GM18498 (cell line): Measurements from ENCODE around the gene KLHL9.
"Not testable (repeated sequence)": the region's sequence is repeated elsewhere in the genome, so short reads cannot be mapped to it uniquely, and the experiment has no call there.

Experiments used
- ATAC-seq: cut with Tn5 transposase; IDR thresholded peaks from one replicate; pipeline ENCODE4 v1.9.1; 2021; ENCODE audit warnings: mild to moderate bottlenecking, moderate library complexity; ENCODE audit not compliant: unreplicated experiment

The KLHL9 gene

DNA sequence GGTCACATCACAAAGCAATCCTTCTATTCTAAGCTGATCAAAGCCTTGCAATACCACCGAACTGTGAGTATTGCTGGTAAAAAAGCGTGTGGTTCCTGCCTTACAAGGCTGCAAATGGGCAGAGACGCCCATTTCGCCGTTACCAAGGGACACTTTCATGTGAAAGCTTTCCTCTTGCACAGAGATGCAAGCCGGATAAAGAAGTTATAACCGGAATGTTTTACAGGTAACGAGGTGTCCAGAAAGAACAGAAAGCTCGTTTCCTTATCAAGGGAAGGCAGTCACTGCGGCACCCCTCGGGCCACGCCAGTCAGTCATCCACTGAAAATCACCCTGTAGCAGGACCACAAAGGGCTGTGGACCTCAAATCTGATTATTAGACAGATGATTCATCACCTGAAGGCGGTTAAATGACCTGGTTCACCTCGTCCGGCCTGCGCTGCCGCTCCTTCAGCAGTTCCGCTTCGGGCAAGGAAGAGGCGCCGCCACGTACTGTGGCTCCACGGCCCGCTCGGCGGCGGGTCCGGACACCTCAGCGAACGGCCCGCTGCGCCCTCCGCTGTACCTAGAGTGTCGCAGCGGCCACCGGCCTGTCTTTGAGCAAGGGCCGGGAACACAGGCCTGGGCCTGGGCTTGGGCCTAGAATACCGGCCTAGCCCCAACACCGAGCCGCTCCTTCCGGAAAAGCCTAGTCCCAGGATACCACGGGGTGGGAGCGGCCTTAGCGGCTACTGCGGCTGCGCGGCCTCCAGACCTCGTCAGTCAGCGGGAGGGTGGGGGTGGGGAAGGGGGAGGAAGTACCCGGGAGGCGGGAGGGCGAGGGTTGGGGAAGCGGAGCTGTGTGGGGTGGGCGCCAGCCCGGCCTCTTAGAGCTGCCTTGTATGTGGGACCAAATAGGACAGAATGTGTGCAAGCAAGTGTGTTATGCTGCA is at the start of gene KLHL9:
TSS of gene KLHL9 (minus strand) at position 704 of the 932 bp plus-strand sequence. CDS start at position 159, 545 bp downstream.
- peak; percentile 91 for ATAC-seq

DNA sequence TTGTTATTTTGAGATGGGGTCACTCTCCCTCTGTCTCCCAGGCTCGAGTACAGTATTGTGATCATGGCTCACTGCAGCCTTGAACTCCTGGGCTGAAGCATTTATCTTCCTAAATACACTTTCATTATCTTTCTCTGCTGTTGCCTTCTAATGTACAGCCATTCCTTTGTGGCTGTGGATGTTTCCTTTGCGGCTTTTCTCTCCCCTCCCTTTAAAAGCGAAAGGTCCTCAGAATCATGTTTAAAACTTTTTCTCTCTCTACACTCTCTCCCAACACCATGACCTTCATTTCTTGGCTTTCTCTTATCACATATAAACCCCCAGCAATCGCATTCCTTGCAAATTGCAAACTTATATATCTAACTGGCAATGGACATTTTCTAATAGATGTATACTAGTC is 48.4 kb upstream of the KLHL9 start:
- ATAC-seq: no peak

DNA sequence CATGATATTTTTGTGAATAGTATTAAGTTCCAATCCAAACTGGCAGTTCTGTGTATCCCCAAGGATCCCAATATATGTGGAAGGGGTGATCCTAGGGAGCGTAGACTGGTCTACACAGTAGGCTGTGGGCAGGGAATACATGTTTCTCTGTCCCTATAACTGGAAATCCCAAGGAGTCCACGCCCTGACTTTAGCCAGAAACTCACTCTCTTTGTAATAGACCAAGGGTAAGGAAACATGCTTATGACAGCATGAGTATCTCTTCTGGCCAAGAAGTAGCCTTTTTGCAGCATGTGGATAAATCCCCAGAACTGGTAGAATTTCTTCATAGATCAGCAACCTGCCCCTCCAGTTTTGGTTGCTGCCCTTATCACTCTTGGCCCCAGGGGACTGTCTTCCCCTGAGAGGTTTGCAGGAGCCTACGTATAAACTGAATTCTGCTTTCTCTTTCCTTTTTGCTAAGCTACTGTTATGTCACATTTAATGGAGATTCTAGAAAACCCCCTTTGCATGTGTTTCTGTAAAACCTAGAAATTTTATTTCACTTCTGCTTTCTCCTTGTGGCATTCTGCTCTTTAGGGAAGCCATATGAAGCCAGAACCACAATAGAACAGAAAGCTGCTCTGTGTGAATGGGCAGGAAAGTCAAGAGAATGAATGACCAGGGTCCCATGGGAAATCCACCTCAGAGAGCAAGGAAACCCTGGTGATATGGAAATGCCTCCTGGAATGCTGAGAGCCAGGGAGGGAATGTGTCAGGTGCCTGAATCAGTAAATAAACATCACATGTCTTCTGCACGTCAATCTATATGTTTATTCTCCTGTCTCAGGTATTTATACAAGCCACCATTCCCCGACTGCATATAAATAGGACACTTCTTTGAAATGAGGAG is 46.5 kb upstream of the KLHL9 start:
- ATAC-seq: peak; percentile 99

- not testable (repeated sequence) for ATAC-seq
Observed at GRCh38 chr9:21371467-21371866, 36.3 kb upstream of the KLHL9 start.

DNA sequence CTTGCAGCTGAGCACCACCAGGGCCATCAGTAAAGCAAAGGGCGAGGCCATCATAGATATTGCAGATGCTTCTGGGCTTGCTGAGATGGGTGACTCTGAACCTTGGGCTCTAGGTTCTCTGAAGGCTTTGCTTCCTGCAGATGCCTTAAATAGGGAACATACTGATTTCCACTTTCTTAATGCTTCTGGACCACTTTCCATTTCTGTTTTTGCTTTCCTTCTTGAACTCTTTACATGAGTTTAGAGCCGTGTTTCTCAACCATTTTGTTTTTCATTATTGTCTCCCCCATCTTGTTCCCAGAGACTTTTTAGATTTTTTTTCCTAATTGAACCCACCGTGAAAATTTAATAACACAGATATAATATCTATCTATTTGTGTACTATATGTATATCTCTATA is 32.8 kb upstream of the KLHL9 start, which contains the start of gene IFNA13:
TSS of gene IFNA13 (minus strand) at position 101 of the 400 bp plus-strand sequence. CDS start at position 54, 47 bp downstream.
- ATAC-seq: no peak

GRCh38 chr9:21367169-21367568 is 32.0 kb upstream of the KLHL9 start:
- peak; percentile 82 for ATAC-seq

GRCh38 chr9:21362287-21362686 is 27.1 kb upstream of the KLHL9 start:
- no peak for ATAC-seq

GRCh38 chr9:21357479-21358460 is 22.6 kb upstream of the KLHL9 start:
- ATAC-seq: peak; percentile 90

DNA sequence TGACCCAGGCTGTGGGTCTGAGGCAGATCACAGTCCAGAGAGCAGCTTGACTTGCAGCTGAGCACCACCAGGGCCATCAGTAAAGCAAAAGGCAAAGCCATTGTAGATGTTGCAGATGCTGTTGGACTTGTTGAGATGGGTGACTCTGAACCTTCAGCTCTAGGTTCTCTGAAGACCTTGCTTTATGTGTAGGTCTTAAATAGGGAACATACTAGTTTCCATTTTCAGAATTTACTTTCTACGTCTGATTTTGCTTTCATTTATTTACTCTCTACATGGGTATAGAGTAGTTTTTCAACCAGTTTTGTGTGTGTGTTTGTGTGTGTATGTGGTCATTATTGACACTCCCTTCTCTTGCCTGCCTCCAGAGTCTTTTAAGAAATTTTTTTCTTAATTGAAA is 15.6 kb upstream of the KLHL9 start, which contains the start of gene IFNA6:
TSS of gene IFNA6 (minus strand) at position 101 of the 400 bp plus-strand sequence. CDS start at position 101, 0 bp downstream.
- no peak for ATAC-seq

GRCh38 chr9:21348430-21348970 is 13.3 kb upstream of the KLHL9 start:
- no peak for ATAC-seq

DNA sequence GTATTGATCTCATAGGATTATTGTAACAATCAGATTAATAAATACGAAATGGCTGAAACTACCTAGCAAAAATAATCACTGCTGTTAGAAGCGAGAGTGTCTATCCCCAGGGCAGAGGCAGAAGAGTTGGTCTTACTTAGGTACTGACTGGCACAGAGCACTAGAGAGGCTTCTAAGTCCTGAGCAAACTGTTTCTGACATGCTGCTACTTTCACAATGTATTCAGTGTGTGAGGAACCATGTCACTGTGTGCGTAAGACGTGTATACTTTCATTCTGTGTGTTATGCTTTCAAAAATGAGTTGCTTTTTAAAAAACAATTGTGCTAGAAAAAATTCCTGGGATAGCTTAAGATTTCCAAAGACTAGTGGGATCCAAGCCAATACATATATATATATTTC is 5.5 kb upstream of the KLHL9 start:
- no peak for ATAC-seq

DNA sequence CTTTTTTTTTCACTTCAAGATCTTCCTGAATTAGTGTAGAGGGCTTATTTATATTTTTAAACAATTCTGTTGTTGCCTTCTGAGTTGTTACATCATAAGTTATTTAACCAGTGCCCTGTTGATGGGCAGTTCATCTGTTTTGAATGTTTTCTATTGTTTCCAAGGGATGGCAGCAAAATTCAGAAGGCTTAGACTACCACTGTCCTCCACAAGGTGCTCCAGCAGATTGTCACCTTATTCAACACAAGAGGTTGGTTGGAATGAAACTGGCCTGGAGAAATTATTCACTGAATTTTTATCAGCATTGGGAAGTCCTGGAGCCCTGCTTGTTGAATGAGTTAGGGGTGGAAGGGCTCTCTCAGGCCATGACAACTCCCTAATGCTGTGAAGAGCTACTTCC is 1.3 kb upstream of the KLHL9 start:
- ATAC-seq: no peak

DNA sequence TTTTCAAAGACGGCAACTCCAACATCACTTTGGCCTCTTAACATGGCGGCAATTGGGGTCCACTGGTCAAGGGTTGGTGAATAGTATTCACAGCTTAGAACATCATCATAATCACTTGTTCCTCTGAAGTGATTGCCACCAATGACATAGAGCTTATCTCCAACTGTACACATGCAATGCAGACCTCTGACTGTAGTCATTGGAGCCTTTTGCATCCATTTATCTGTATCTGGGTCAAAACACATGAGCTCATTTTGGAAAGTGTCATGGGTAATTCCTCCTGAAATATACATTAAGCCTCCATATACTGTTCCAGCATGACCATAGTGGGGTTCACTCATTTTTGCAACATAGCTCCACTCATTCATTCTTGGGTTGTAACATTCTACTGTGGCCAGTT is 2.0 kb downstream of the KLHL9 start:
- no peak for ATAC-seq

- no peak for ATAC-seq
Observed at GRCh38 chr9:21331676-21332402, 3.4 kb downstream of the KLHL9 start.

- ATAC-seq: peak; percentile 89
Observed at GRCh38 chr9:21326526-21327139, 8.6 kb downstream of the KLHL9 start.

- ATAC-seq: no peak
Observed at GRCh38 chr9:21324047-21324446, 11.2 kb downstream of the KLHL9 start.

- no peak for ATAC-seq
Observed at GRCh38 chr9:21322911-21323461, 12.2 kb downstream of the KLHL9 start.

GRCh38 chr9:21320465-21320864 is 14.7 kb downstream of the KLHL9 start:
- ATAC-seq: no peak
